Non-pigmented ciliary epithelial cell (primary cell): ENCODE results near the gene MUC4.
"Not testable (repeated sequence)": the region's sequence is repeated elsewhere in the genome, so short reads cannot be mapped to it uniquely, and the experiment has no call there.

Experiments
- DNase-seq: peaks from one replicate; pipeline ENCODE4 v3.0.0-alpha.2; 2010; ENCODE audit warnings: low read depth

The MUC4 gene

GRCh38 chr3:195744437-195744836 is 67.3 kb downstream of the MUC4 start:
- no peak for DNase-seq

GRCh38 chr3:195739561-195740111 is 72.1 kb downstream of the MUC4 start:
- no peak for DNase-seq

DNA sequence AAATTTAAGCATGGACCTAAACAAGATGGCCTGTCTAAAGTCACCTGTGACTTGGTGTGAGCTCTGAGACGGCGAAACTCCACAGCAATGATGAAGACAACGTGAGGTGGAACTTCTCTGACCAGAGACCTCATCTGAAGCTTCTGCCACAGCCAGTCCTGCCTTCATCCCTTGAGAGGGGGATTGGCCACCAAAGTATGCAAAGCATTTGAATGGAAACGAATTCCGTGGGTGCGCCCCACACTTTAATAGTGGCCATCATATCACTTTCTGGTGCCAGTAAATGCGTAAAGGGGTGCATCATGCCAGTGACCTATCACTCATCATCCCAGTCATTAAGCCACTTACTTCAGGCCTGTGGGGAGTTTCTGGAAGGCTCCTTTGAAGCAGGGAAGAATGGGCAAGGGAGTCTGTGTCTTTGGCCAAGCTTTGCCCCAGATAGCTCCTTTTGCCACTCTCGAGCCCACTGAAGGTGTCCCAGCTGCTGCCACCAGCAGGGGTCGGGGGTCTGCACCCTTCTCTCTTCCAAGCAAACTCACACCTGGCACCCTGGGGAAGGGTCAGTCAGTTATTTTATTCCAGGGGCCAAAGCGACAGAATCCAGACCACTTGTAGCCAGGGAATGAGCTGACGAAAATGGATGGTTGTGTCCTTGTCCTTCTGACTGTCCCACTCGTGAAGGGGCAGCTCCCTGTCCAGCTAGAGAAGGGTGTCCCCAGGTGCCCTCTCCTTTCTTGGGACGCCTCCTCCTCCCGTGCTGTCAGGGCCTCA is 73.3 kb downstream of the MUC4 start:
- no peak for DNase-seq

GRCh38 chr3:195737782-195738181 is 73.9 kb downstream of the MUC4 start:
- not testable (repeated sequence) for DNase-seq

DNA sequence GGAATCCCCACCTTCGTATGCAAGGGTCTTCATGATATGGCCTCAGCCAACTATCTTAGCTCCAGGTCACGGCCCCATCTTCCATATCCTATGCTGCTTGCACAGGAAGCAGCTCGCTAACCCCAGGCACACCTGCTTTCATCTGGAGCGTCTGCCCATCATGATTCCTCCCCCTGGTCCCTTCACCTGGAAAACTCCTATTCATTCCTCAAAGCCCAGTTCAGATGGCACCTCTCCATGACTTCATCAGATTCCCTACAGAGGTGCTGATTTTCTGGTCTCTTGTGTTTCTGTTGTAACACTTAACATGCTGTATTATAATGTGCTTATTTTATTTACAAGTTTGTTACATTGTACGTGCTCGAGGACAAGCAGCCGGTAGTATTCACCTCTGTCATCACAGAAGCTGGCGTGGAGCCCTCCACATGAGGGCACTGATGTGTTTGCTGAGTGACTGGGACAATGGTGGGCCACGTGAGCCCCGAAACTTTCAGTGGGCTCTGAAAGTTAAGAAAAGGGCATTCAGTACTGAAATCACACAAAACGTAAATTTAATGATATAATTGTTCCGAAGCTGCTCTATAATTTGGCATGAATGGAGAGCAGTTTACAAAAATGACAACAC is 74.8 kb downstream of the MUC4 start:
- DNase-seq = no peak

- no peak for DNase-seq
Measured at GRCh38 chr3:195735036-195735695, 76.6 kb downstream of the MUC4 start.

GRCh38 chr3:195732940-195733339 is 78.8 kb downstream of the MUC4 start:
- no peak for DNase-seq

- DNase-seq = no peak
Measured at GRCh38 chr3:195731356-195731905, 80.3 kb downstream of the MUC4 start.

DNA sequence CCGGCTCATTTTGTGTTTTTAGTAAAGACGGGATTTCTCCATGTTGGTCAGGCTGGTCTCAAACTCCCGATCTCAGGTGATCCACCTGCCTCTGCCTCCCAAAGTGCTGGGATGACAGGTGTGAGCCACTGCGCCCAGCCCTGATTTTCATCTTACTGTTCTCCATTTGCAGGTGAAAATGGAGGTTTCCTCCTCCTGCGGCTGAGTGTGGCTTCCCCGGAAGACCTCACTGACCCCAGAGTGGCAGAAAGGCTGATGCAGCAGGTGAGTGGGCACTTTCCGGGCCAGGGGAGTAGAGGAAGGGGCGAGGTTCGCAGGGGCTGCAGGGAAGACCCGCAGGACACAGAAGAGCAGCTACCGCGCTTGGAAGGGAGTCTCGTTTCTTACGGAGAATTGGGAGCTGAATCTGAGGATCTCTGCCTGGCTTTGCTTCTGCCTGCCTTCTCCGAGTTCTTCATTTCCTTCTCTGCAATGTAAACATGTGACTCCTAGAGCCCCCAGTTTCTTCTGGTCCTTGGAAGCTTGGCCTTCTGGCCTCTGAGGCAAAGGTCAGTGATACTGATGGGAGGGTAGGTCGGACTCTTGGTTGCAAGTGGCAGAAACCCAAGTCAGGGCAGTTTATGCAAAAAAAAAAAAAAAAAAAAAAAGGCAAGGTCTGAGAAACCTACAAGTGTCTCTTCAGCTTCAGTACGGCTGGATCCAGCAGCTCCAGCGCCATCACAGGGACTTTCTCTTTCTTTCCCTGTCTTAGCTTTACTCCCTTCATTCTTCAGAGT is 82.1 kb downstream of the MUC4 start:
- no peak for DNase-seq

DNA sequence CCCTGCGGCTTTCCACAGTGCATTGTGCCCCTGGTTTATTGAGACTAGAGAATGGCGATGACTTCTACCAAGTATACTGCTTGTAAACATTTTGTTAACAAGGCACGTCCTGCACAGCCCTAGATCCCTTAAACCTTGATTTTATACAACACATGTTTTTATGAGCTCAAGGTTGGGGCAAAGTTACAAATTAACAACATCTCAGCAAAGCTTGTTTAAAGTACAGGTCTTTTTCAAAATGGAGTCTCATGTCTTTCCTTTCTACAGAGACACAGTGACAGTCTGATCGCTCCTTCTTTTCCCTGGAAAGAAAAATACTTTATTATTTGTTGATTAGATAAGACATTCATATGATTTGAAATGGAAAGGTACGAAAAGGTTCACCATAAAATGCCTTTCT is 82.9 kb downstream of the MUC4 start:
- DNase-seq = not testable (repeated sequence)

GRCh38 chr3:195727606-195728195 is 84.0 kb downstream of the MUC4 start:
- DNase-seq = no peak

GRCh38 chr3:195725916-195726740 is 85.6 kb downstream of the MUC4 start:
- not testable (repeated sequence) for DNase-seq

DNA sequence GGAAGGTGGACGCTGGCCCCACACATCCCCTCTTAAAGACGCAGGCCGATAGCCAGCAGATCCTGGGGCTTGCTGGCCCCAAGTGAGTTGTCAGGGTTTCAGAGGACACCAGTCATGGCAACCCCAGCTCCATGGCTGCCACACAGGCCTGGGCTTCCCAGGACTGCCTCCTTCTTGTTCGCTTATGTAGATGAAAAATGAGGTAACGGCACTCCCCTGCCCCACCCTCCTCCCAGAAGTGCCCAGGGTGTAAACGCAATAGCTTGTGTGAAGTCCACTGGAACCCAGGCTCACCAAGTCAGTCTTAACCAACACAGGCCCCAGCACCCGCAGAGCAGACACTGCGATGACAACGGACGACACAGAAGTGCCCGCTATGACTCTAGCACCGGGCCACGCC is 87.4 kb downstream of the MUC4 start:
- not testable (repeated sequence) for DNase-seq

DNA sequence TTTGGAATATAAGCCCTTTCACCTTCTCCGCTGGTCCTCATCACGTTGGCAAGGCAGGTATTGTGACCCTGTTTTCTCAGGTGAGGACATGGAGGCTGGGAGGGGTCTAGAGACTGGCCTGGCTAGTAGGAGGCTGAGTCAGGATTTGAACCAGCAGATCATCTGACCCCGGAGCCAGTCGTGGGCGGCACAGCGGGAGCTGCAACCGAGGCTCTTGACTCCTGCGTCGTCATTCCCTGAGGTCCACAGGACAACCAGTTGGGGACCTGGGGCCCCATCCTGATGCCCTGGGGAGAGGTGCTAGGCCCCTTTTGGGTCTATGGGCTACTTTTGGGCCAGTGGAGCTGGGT is 88.8 kb downstream of the MUC4 start:
- DNase-seq = not testable (repeated sequence)

GRCh38 chr3:195722139-195722995 is 89.4 kb downstream of the MUC4 start:
- not testable (repeated sequence) for DNase-seq

- DNase-seq = not testable (repeated sequence)
Measured at GRCh38 chr3:195720831-195721506, 90.8 kb downstream of the MUC4 start, which contains the start of gene MUC20. Gene MUC20 (plus strand): TSS chr3:195720978. CDS start chr3:195721008, 30 bp downstream.

GRCh38 chr3:195719514-195720254 is 92.0 kb downstream of the MUC4 start:
- DNase-seq = not testable (repeated sequence)

DNA sequence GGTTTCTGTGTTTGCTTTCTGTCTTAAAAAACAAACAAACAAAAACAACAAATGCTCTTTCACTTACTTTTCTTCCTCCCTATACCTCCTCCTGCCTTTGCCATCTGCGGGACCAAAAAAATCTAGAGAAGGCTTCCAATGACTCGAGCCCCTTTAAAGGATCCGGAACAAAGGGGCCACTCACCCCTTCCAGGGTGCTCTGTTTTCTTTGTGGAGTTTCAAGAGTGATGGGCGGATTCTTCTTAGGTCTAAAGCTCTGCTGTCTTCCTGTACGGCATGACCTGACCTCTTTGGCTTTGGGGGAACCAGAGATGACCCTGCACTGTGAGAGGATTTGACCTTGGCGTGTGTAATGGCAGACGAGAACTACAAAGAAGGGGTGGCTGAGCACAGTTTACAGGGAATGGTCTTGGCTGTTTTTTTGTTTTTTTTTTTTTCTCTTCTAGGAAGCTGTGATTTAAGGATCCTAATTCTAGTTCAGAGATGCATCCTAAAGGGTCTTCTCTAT is 93.2 kb downstream of the MUC4 start:
- DNase-seq = no peak
